GM12878 (cell line): ENCODE measurements around the gene NLRC5. TPM values are rescaled to one million over a fixed set of nuclear protein-coding genes. Genes with fewer than 3 reads are reported as not detected.

Experiments used
- ATAC-seq: fragments of 200-7000 bp; cut with Tn5 transposase; 3 replicates; pipeline ENCODE4 v1.9.1; 2020; ENCODE audit warnings: mild to moderate bottlenecking, moderate library complexity
- BruUV-seq: library from RNA; stranded (reverse); fragments of 400-500 nt; replicated peaks from 2 replicates; lab custom pipeline; 2021; lab: Mats Ljungman, UMichigan
- CTCF ChIA-PET: fragments of 300-600 bp; sonication (Branson Sonifier 250); formaldehyde crosslinking; extraction: SDS; loops from one replicate; lab custom pipeline; 2021; ENCODE audit warnings: inconsistent platforms; lab: Yijun Ruan, JAX
- POLR2A ChIA-PET: fragments of 350-600 bp; formaldehyde crosslinking; extraction: SDS; loops from one replicate; lab custom pipeline; 2021; ENCODE audit warnings: inconsistent platforms; lab: Charles Lee
- RAD21 ChIA-PET: fragments of 300-600 bp; sonication (Branson Sonifier 250); formaldehyde crosslinking; loops from one replicate; lab custom pipeline; 2023; ENCODE audit warnings: antibody characterized with exemption; ENCODE audit not compliant: unreplicated experiment; lab: Charles Lee
- SMC1A ChIA-PET: fragments of 300-600 bp; sonication (Branson Sonifier 250); formaldehyde crosslinking; loops from one replicate; lab custom pipeline; 2023; ENCODE audit not compliant: unreplicated experiment, uncharacterized antibody; lab: Charles Lee
- DNase-seq: peaks from one replicate; pipeline ENCODE4 v3.0.0-alpha.2; 2011; ENCODE audit warnings: low read depth, low spot score
- FAIRE-seq: peaks from 3 replicates; lab custom pipeline; 2011; peaks lifted over from hg19 to GRCh38; lab: Jason Lieb, UNC
- H2AFZ ChIP-seq: 2 replicates; pipeline ENCODE4 v1.6.0; 2011; ENCODE audit warnings: low read depth, low read length, control low read depth; ENCODE audit not compliant: control insufficient read depth
- H3K27ac ChIP-seq: 2 replicates; pipeline ENCODE4 v1.5.1; 2011; ENCODE audit warnings: control low read depth; ENCODE audit not compliant: control insufficient read depth, insufficient read depth
- H3K27me3 ChIP-seq, 2 experiments: replicated peaks in 1 of 2; 2 replicates each; pipeline versions ENCODE4 v1.6.0 to v1.6.1; 2011; ENCODE audit warnings: low read length in 1 of 2; ENCODE audit not compliant: control insufficient read depth in 2 of 2, insufficient read depth in 2 of 2
- H3K36me3 ChIP-seq, 2 experiments: 2 replicates each; pipeline ENCODE4 v1.5.1; 2011; ENCODE audit warnings: low read length in 1 of 2; ENCODE audit not compliant: control insufficient read depth in 2 of 2, insufficient read depth in 2 of 2
- H3K4me1 ChIP-seq: 2 replicates; pipeline ENCODE4 v1.6.1; 2011; ENCODE audit warnings: mild to moderate bottlenecking, low read length, moderate library complexity, mixed read lengths; ENCODE audit not compliant: control insufficient read depth, insufficient read depth
- H3K4me2 ChIP-seq: 2 replicates; pipeline ENCODE4 v1.6.0; 2011; ENCODE audit warnings: control low read depth; ENCODE audit not compliant: control insufficient read depth, insufficient read depth
- H3K4me3 ChIP-seq: fragments of 200-600 bp; sonication (generic); 2 replicates; pipeline ENCODE4 v1.5.1; 2016
- H3K79me2 ChIP-seq: 2 replicates; pipeline ENCODE4 v1.6.0; 2011; ENCODE audit warnings: low read length; ENCODE audit not compliant: control insufficient read depth, insufficient read depth
- H3K9ac ChIP-seq: 2 replicates; pipeline ENCODE4 v1.8.0; 2011; ENCODE audit warnings: low read length, control low read depth, mixed read lengths; ENCODE audit not compliant: control insufficient read depth, insufficient read depth
- H3K9me3 ChIP-seq: replicated peaks from 3 replicates; pipeline ENCODE4 v1.5.1; 2011; ENCODE audit warnings: mild to moderate bottlenecking, low read length; ENCODE audit not compliant: control insufficient read depth, insufficient read depth
- H4K20me1 ChIP-seq: 2 replicates; pipeline ENCODE4 v1.6.0; 2011; ENCODE audit not compliant: control insufficient read depth, insufficient read depth
- BCL11A ChIP-seq: IDR thresholded peaks from 2 replicates; pipeline ENCODE4 v1.6.1; 2011; ENCODE audit warnings: low read depth, low read length
- FOXM1 ChIP-seq: IDR thresholded peaks from 2 replicates; pipeline ENCODE4 v1.6.1; 2012; ENCODE audit warnings: low read depth, mild to moderate bottlenecking, inconsistent platforms, low read length, moderate library complexity
- JUND ChIP-seq: IDR thresholded peaks from 2 replicates; pipeline ENCODE4 v1.6.1; 2012; ENCODE audit warnings: low read depth, mild to moderate bottlenecking, low read length, improper control_type of control experiment, moderate library complexity
- MYC ChIP-seq: IDR thresholded peaks from 2 replicates; pipeline ENCODE4 v1.6.1; 2011; ENCODE audit warnings: mild to moderate bottlenecking, low read length, moderate library complexity, inconsistent platforms; ENCODE audit not compliant: insufficient read depth, insufficient replicate concordance, insufficient read length, severe bottlenecking
- NFXL1 ChIP-seq: fragments of 450-650 bp; IDR thresholded peaks from 2 replicates; pipeline ENCODE4 v1.6.1; 2017; ENCODE audit warnings: antibody characterized with exemption, mild to moderate bottlenecking, borderline replicate concordance
- POLR2A ChIP-seq: IDR thresholded peaks from 2 replicates; pipeline ENCODE4 v1.6.1; 2011; ENCODE audit warnings: low read depth, mild to moderate bottlenecking, low read length
- SIN3A ChIP-seq: IDR thresholded peaks from 2 replicates; pipeline ENCODE4 v1.6.1; 2012; ENCODE audit warnings: low read depth, low read length, improper control_type of control experiment
- SRF ChIP-seq, 2 experiments: IDR thresholded peaks; 2 replicates each; pipeline ENCODE4 v1.6.1; 2011; ENCODE audit warnings: low read depth in 2 of 2, low read length in 2 of 2, mild to moderate bottlenecking in 1 of 2, moderate library complexity in 1 of 2
- STAT1 ChIP-seq: fragments of 450-650 bp; conservative IDR thresholded peaks from 2 replicates; pipeline ENCODE4 v1.6.1; 2014; ENCODE audit warnings: antibody characterized with exemption, mild to moderate bottlenecking
- SUPT20H ChIP-seq: IDR thresholded peaks from 2 replicates; pipeline ENCODE4 v1.6.1; 2011; ENCODE audit warnings: low read depth, mild to moderate bottlenecking, low read length, moderate library complexity, borderline replicate concordance; ENCODE audit not compliant: control insufficient read depth
- WGBS: methylation state at CpG from one replicate; pipeline ENCODE4 v1.1.6; 2016; ENCODE audit warnings: low lambda C conversion rate; ENCODE audit not compliant: insufficient replicate concordance, insufficient coverage; ENCODE audit errors: missing lambda C conversion rate; 5-methylcytosine and 5-hydroxymethylcytosine counted together
- in situ Hi-C: fragments of 300-500 bp; cut with MboI; formaldehyde crosslinking; loops from 9 replicates; pipeline ENCODE4 v1.14.3; 2018; ENCODE audit warnings: mixed read lengths
- intact Hi-C: fragments of 100-400 bp; cut with micrococcal nuclease; formaldehyde crosslinking; loops from one replicate; pipeline ENCODE4 v1.14.2; 2022; ENCODE audit not compliant: unreplicated experiment
- polyA plus RNA-seq, 11 experiments: library from polyadenylated mRNA; depleted of rRNA in 4 of 11; unstranded in 6 of 11; stranded (reverse) in 5 of 11; fragments of >200 nt; fragmentation: Nextera tagmentation in 4 of 11; fragmentation: Illumina TruSeq in 1 of 11; extraction: Ambion mirVana in 4 of 11; extraction: Trizol in 1 of 11; gene quantifications; 1 replicate in 1 of 11; 2 replicates in 10 of 11; pipeline versions ENCODE4 v1.2.1 to v1.2.3, GENCODE V29; 2011 to 2016; ENCODE audit warnings: inconsistent platforms in 2 of 11, missing spikeins in 2 of 11, low read depth in 1 of 11
- total RNA-seq, 4 experiments: library from RNA; depleted of rRNA in 3 of 4; stranded (reverse); fragments of >200 nt in 3 of 4; fragmentation: Illumina TruSeq in 1 of 4; extraction: Trizol in 1 of 4; gene quantifications; 2 replicates each; pipeline versions ENCODE4 v1.2.1 to v1.2.3, GENCODE V29; 2013 to 2021

NLRC5 gene
- total and polyA plus RNA-seq, 10 of the 15 experiments (the other 5 are each of a cell fraction or from before 2014, with no cell fraction given): 13.1 to 105 (median 57.3) TPM

GRCh38 chr16:56948234-56948633 is 41.1 kb upstream of the NLRC5 start:
- ATAC-seq (no peak), FAIRE-seq (no peak), DNase-seq (no peak)
- Histone ChIP-seq H3K27me3 (no peaks in the 10 kb centered on the region), H3K9me3 (no peaks in the 10 kb centered on the region), H3K36me3 (peaks cover 1 to 17% of the 10 kb centered on the region in 2 experiments), H3K4me1 (peaks cover 36% of the 10 kb centered on the region), H2AFZ (no peak overlapping the region), H3K79me2 (no peaks in the 10 kb centered on the region), H3K27ac (no peak overlapping the region), H4K20me1 (no peaks in the 10 kb centered on the region), H3K4me2 (no peak overlapping the region), H3K9ac (no peak overlapping the region), H3K4me3 (no peak overlapping the region)
- in situ Hi-C loops (no loop called here), intact Hi-C loops (no loop called here)
- no TSS peak for BruUV-seq
- TF ChIP-seq POLR2A (no peak), SUPT20H (no peak), MYC (no peak), SIN3A (no peak), SRF (IDR thresholded peaks at IDR 0.05; ENCODE audit: low read depth in 2 of 2, low read length in 2 of 2) (no peak), FOXM1 (no peak), JUND (no peak), NFXL1 (no peak), BCL11A (no peak), STAT1 (no peak)
- ChIA-PET SMC1A (interaction anchor here (0.9 to 3.0 kb wide), 6 partner anchors 11 to 81 kb away, joined by 3 to 17 read pairs (median 5); no protein-coding TSS in a partner anchor), POLR2A (interaction anchor here (1.5 to 1.8 kb wide), 3 partner anchors 11 to 79 kb away, joined by 5 to 11 read pairs (median 7); no protein-coding TSS in a partner anchor), RAD21 (interaction anchor here (1.2 to 2.2 kb wide), 4 partner anchors 12 to 79 kb away, joined by 3 to 9 read pairs (median 6); no protein-coding TSS in a partner anchor), CTCF (interaction anchor here (0.7 to 1.3 kb wide), 5 partner anchors 9 to 170 kb away, joined by 3 to 5 read pairs (median 3); no protein-coding TSS in a partner anchor)
- WGBS: 99% methylated on average over 6 of the region's 6 CpGs
